Effector memory CD4-positive, alpha-beta T cell (primary cell): ENCODE data around the gene TMEM38B.

Experiments used
- DNase-seq, 3 donors: peaks; one replicate each; pipeline ENCODE4 v3.0.0-alpha.2; 2020
- H3K27ac ChIP-seq: 2 replicates; pipeline ENCODE4 v1.7.0; 2013; ENCODE audit warnings: mild to moderate bottlenecking, low read length, moderate library complexity; ENCODE audit not compliant: insufficient read depth, poor library complexity, severe bottlenecking
- H3K27me3 ChIP-seq: replicated peaks from 2 replicates; pipeline ENCODE4 v1.7.0; 2013; ENCODE audit warnings: mild to moderate bottlenecking, low read length; ENCODE audit not compliant: insufficient read depth, control insufficient read depth, poor library complexity, severe bottlenecking
- H3K36me3 ChIP-seq: 2 replicates; pipeline ENCODE4 v1.7.0; 2013; ENCODE audit warnings: mild to moderate bottlenecking, low read length, moderate library complexity; ENCODE audit not compliant: control insufficient read depth, insufficient read depth
- H3K4me1 ChIP-seq: 2 replicates; pipeline ENCODE4 v1.7.0; 2013; ENCODE audit warnings: low read length, mild to moderate bottlenecking; ENCODE audit not compliant: control insufficient read depth, insufficient read depth, poor library complexity, severe bottlenecking
- H3K4me3 ChIP-seq: 2 replicates; pipeline ENCODE4 v1.7.0; 2013; ENCODE audit warnings: low read length, low read depth, mild to moderate bottlenecking; ENCODE audit not compliant: insufficient read depth, poor library complexity, severe bottlenecking
- H3K9me3 ChIP-seq: 2 replicates; pipeline ENCODE4 v1.7.0; 2013; ENCODE audit warnings: mild to moderate bottlenecking, low read length, moderate library complexity; ENCODE audit not compliant: control insufficient read depth

The TMEM38B gene

GRCh38 chr9:105681724-105682123, 12.6 kb upstream of the TMEM38B start:
- Histone ChIP-seq H3K9me3 (no peaks in the 10 kb centered on the region), H3K4me3 (no peak overlapping the region), H3K27me3 (no peaks in the 10 kb centered on the region), H3K27ac (no peak overlapping the region), H3K36me3 (no peaks in the 10 kb centered on the region), H3K4me1 (no peaks in the 10 kb centered on the region)
- DNase-seq, result no peak

DNA sequence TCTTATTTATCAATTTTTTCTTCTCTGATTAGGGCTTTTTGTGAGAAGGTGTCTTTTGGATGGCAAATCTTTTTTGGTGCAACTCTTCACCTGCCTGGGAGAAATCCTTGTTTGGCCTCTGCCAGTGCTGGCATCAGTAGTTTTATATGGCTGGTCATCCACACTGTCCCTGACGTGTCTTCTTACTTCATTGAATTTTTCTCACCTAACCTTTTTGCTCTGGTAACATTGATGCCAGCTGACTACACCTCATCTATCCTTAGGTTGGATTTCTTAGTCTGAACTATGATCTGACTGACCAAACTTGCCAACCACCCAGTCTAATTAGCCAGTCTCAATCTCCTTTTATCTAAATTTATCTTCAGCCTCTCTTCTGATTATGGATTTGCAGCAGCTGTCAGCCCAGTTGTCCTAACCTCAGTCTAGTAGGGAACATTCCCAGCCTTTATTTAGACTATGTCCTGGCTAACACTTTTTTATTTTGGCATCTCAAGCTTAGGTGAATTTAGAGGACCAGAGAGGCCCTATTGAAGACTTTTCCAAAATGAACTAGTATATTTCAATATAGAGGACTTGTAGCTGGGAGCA, 10.6 kb upstream of the TMEM38B start:
- no peak overlapping the region for H3K27ac ChIP-seq
- H3K27me3 ChIP-seq, result no peaks in the 10 kb centered on the region
- no peak for DNase-seq
- no peaks in the 10 kb centered on the region for H3K9me3 ChIP-seq
- no peaks in the 10 kb centered on the region for H3K4me1 ChIP-seq
- no peak overlapping the region for H3K4me3 ChIP-seq
- no peaks in the 10 kb centered on the region for H3K36me3 ChIP-seq

DNA sequence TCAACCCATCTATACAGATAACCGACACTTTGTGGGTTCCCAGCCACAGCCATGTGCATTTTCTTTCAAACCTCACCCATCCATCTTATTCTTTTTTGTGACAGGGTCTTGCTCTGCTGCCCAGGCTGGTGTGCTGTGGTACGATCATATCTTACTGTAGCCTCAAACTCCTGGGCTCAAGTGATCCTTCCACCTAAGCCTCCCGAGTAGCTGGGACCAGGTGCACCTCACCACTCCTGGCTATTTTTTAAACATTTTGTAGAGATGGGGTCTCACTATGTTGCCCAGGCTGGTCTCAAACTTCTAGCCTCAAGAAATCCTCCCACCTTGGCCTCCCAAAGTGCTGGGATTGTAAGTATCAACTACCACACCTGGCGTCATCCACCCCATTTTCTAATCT, 7.4 kb upstream of the TMEM38B start:
- Histone ChIP-seq H3K36me3 (no peaks in the 10 kb centered on the region), H3K27ac (no peak overlapping the region), H3K4me3 (no peak overlapping the region), H3K9me3 (no peaks in the 10 kb centered on the region), H3K4me1 (no peaks in the 10 kb centered on the region), H3K27me3 (no peaks in the 10 kb centered on the region)
- no peak for DNase-seq

DNA sequence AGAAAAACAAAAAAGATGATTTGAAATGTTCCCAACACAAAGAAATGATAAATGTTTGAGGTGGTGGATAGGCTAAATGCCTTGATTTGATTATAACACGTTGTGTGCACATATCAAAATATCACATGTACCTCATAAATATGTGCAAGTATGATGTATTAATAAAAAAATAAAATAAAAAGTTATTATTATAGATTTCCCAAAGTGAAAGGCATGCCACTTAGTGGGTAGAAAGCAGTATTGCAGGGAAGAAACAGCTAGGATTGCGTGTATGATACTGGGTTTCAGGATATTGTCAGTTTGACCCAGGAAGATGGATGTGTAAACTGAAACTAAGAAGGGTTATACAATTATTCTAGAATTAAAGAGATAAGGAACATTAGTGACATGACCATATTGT, 3.6 kb upstream of the TMEM38B start:
- Histone ChIP-seq H3K27ac (no peak overlapping the region), H3K27me3 (peaks cover 8% of the 10 kb centered on the region), H3K9me3 (no peaks in the 10 kb centered on the region), H3K36me3 (no peaks in the 10 kb centered on the region), H3K4me3 (no peak overlapping the region), H3K4me1 (peaks cover 7% of the 10 kb centered on the region)
- no peak for DNase-seq

DNA sequence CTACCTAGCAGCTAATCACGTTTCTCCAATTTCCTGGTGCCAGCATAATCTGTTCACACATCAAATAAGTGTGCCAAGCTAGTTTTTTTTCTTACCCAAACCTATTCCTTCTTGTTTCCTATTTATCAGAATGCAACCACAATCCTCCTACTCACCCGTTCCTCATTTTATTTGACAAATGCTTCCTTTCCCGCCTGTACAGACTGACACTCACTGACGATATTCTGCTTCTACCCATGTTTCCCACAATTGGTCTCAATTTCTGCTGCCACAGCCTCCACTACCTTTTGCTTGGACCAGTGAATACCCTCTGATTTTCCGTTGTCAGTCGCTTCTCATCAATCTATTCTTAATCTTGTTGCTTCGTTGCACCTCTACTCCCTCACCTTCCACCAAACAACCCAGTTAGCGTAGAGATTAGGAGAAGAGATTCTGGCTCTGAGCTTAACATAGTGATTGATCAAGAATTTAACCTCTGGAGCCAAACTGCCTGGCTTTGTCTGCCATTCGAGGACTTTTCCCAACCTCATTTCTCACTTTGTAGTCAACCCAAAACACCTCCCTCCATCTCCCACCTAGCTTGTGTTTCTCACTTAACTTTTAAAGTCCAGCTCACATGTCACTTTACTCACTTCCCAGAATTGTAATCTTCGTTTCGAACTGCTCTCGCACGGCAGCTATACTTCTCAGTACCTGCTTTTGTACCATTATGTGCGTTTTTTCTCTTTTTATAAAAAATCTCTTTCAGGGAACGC, 729 bp upstream of the TMEM38B start:
- Histone ChIP-seq H3K4me1 (peaks cover 7% of the 10 kb centered on the region), H3K4me3 (peak overlapping the region; percentile 67), H3K27me3 (peaks cover 8% of the 10 kb centered on the region), H3K9me3 (no peaks in the 10 kb centered on the region), H3K27ac (no peak overlapping the region), H3K36me3 (no peaks in the 10 kb centered on the region)
- DNase-seq, result no peak

GRCh38 chr9:105694848-105695581, 674 bp downstream of the TMEM38B start:
- Histone ChIP-seq H3K4me1 (peaks cover 7% of the 10 kb centered on the region), H3K27me3 (peaks cover 8% of the 10 kb centered on the region), H3K9me3 (no peaks in the 10 kb centered on the region), H3K4me3 (peak overlapping the region; percentile 67), H3K27ac (peak overlapping the region; percentile 71), H3K36me3 (no peaks in the 10 kb centered on the region)
- DNase-seq, result peak; percentile 23 to 37 (median 30)

GRCh38 chr9:105696219-105696793, 2.0 kb downstream of the TMEM38B start:
- DNase-seq, result no peak
- Histone ChIP-seq H3K27ac (no peak overlapping the region), H3K4me3 (no peak overlapping the region), H3K27me3 (peaks cover 8% of the 10 kb centered on the region), H3K36me3 (no peaks in the 10 kb centered on the region), H3K9me3 (no peaks in the 10 kb centered on the region), H3K4me1 (peaks cover 7% of the 10 kb centered on the region)

DNA sequence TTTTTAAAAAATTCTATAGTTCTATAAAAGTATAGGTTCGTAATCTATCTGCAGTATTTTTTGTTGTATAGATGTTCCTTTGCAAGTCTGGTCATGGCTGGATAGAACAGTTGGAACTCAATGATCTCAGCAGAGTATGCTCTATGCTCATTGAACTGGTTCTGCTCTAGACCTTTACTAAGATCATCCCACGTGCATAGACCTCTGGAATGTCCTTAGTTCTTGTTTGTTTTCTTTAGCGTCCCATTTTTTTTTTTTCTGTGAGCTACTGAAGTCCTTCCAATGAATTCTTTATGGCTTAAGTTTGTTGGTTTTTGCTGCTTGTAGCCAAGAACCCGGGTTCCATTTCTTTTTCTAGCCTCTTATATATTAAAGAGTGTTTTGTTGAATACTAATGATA, 3.5 kb downstream of the TMEM38B start:
- no peak for DNase-seq
- Histone ChIP-seq H3K27ac (no peak overlapping the region), H3K36me3 (no peaks in the 10 kb centered on the region), H3K4me3 (no peak overlapping the region), H3K4me1 (peaks cover 5% of the 10 kb centered on the region), H3K9me3 (no peaks in the 10 kb centered on the region), H3K27me3 (no peaks in the 10 kb centered on the region)

GRCh38 chr9:105698348-105698870, 4.1 kb downstream of the TMEM38B start:
- no peaks in the 10 kb centered on the region for H3K36me3 ChIP-seq
- H3K27me3 ChIP-seq, result no peaks in the 10 kb centered on the region
- H3K4me1 ChIP-seq, result peaks cover 4% of the 10 kb centered on the region
- no peaks in the 10 kb centered on the region for H3K9me3 ChIP-seq
- H3K4me3 ChIP-seq, result no peak overlapping the region
- no peak overlapping the region for H3K27ac ChIP-seq
- DNase-seq, result no peak
